Gastroesophageal sphincter (tissue), 4 donors: ENCODE measurements around the gene ACVR1B. TPM values are rescaled to one million over a fixed set of nuclear protein-coding genes. Genes with fewer than 3 reads are reported as not detected.

ENCODE experiments used
- ATAC-seq: fragments of 150-250 bp; one replicate; pipeline ENCODE4 v1.9.1; 2016; ENCODE audit warnings: mild to moderate bottlenecking, moderate library complexity
- H3K27ac ChIP-seq, 4 donors: fragments of 200-600 bp; sonication (generic) in 3 of 4; 1 replicate in 3 of 4; 2 replicates in 1 of 4; pipeline ENCODE4 v1.5.1; 2016 to 2019
- H3K27me3 ChIP-seq: fragments of 200-600 bp; sonication (generic); one replicate; pipeline ENCODE4 v1.5.1; 2019
- H3K36me3 ChIP-seq, 2 donors: fragments of 200-600 bp; sonication (generic); one replicate each; pipeline ENCODE4 v1.5.1; 2019; ENCODE audit warnings: control low read depth in 1 of 2
- H3K4me1 ChIP-seq, 3 donors: fragments of 200-600 bp; sonication (generic); 1 replicate in 2 of 3; 2 replicates in 1 of 3; pipeline ENCODE4 v1.5.1; 2016 to 2019; ENCODE audit warnings: control low read depth in 2 of 3
- H3K4me3 ChIP-seq, 2 donors: fragments of 200-600 bp; sonication (generic); one replicate each; pipeline ENCODE4 v1.5.1; 2019; ENCODE audit warnings: mild to moderate bottlenecking in 1 of 2, moderate library complexity in 1 of 2
- H3K9me3 ChIP-seq, 3 donors: fragments of 200-600 bp; sonication (generic); one replicate each; pipeline ENCODE4 v1.5.1; 2017 to 2019; ENCODE audit warnings: control low read depth in 2 of 3
- EP300 ChIP-seq: sonication (generic); formaldehyde crosslinking; IDR thresholded peaks from one replicate; pipeline ENCODE4 v1.6.1; 2017; ENCODE audit warnings: antibody characterized with exemption, mild to moderate bottlenecking
- POLR2A ChIP-seq, 2 donors: fragments of 450-650 bp; IDR thresholded peaks; one replicate each; pipeline ENCODE4 v1.6.1; 2017; ENCODE audit warnings: antibody characterized with exemption in 2 of 2, mild to moderate bottlenecking in 2 of 2, moderate library complexity in 1 of 2
- POLR2AphosphoS5 ChIP-seq: sonication (generic); formaldehyde crosslinking; IDR thresholded peaks from one replicate; pipeline ENCODE4 v1.6.1; 2017; ENCODE audit warnings: antibody characterized with exemption
- WGBS, 2 donors: methylation state at CpG; one replicate each; pipeline ENCODE4 v1.1.5; 2018; ENCODE audit warnings: low coverage in 1 of 2; 5-methylcytosine and 5-hydroxymethylcytosine counted together
- total RNA-seq, 4 donors: library from RNA; depleted of rRNA; stranded (reverse); fragments of >200 nt; gene quantifications; one replicate each; pipeline ENCODE4 v1.1.0, GENCODE V29; 2016
- TF ChIP-seq, protein P1 (sequence below), 4 experiments: fragments of 200-600 bp in 2 of 4; fragments of 450-650 bp in 2 of 4; sonication (generic) in 1 of 4; IDR thresholded peaks; one replicate each; pipeline ENCODE4 v1.5.1; 2017 to 2019; ENCODE audit warnings: antibody characterized with exemption in 4 of 4, mild to moderate bottlenecking in 2 of 4, moderate library complexity in 2 of 4

Gene ACVR1B
- total RNA-seq, 4 donors from 2014 or later, result 6.5 to 17.9 (median 10.5) TPM

DNA sequence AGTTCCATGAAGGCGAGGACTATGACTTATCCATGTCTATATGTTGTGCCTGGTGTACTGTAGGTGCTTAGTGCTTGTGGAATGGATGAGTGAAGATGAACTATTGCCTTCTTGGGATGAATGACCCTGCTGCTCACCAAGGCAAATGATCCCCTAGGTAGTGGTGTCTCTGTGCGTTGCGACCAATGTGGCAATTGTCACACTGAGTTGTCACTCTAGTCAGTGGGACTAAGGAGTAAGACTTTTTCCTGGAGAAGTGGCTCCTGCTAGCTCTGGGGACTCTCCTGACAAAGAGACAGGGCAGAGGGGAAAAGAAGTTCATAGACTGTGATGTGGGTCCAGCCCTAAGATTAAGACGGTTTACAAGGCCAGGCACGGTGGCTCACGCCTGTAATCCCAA lies 3.4 kb upstream of the ACVR1B start:
- Histone ChIP-seq H3K4me1 (peaks cover 0 to 13% (median 3%) of the 10 kb centered on the region in 3 donors), H3K27me3 (no peaks in the 10 kb centered on the region), H3K27ac (no peak overlapping the region), H3K9me3 (peaks cover 0 to 24% (median 0%) of the 10 kb centered on the region in 3 donors), H3K4me3 (no peak overlapping the region), H3K36me3 (no peaks in the 10 kb centered on the region)
- 90 to 95% methylated on average over 4 to 5 of the region's 6 CpGs for WGBS, 2 donors
- no peak for ATAC-seq
- TF ChIP-seq, protein P1, sequence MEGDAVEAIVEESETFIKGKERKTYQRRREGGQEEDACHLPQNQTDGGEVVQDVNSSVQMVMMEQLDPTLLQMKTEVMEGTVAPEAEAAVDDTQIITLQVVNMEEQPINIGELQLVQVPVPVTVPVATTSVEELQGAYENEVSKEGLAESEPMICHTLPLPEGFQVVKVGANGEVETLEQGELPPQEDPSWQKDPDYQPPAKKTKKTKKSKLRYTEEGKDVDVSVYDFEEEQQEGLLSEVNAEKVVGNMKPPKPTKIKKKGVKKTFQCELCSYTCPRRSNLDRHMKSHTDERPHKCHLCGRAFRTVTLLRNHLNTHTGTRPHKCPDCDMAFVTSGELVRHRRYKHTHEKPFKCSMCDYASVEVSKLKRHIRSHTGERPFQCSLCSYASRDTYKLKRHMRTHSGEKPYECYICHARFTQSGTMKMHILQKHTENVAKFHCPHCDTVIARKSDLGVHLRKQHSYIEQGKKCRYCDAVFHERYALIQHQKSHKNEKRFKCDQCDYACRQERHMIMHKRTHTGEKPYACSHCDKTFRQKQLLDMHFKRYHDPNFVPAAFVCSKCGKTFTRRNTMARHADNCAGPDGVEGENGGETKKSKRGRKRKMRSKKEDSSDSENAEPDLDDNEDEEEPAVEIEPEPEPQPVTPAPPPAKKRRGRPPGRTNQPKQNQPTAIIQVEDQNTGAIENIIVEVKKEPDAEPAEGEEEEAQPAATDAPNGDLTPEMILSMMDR (IDR thresholded peaks at IDR 0.05), result no peak
- no peak for TF ChIP-seq POLR2AphosphoS5
- no peak for TF ChIP-seq POLR2A (IDR thresholded peaks at IDR 0.05)

GRCh38 chr12:51949342-51950030 lies 2.0 kb upstream of the ACVR1B start:
- Histone ChIP-seq H3K27me3 (no peaks in the 10 kb centered on the region), H3K36me3 (no peaks in the 10 kb centered on the region), H3K4me3 (no peak overlapping the region), H3K27ac (no peak overlapping the region), H3K4me1 (peaks cover 4 to 27% (median 12%) of the 10 kb centered on the region in 3 donors), H3K9me3 (peaks cover 0 to 12% (median 0%) of the 10 kb centered on the region in 3 donors)
- 61 to 88% methylated on average over 5 of the region's 6 CpGs for WGBS, 2 donors
- TF ChIP-seq EP300, result no peak
- TF ChIP-seq, protein P1 (IDR thresholded peaks at IDR 0.05), result no peak
- TF ChIP-seq POLR2AphosphoS5, result no peak
- TF ChIP-seq POLR2A (IDR thresholded peaks at IDR 0.05), result no peak
- ATAC-seq, result no peak

DNA sequence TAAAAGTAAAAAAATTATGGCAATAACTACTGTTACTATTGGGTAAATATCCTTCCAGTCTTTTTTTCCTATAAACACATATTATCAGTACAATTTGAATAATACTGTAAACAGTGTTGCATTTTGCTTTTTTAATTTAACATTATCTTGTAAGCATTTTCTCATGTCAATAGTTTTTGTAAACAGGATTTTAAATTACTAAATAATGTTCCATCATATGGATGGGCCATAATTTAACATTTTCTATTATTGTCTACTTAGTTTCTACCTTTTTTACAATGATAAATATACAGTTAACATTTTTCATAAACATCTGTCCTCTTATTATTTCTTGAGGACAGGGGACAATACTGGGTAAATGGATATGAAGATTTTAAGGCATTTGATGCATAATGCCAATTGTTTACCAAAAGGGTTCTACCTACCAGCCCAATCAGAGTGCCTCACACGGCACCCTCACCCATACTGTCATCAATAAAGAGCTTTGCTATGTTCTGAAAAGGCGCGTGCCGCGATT lies 759 bp upstream of the ACVR1B start:
- H3K4me1 ChIP-seq, result peaks cover 10 to 40% (median 20%) of the 10 kb centered on the region in 3 donors

GRCh38 chr12:51951843-51952722 lies 584 bp downstream of the ACVR1B start:
- TF ChIP-seq, protein P1 (IDR thresholded peaks at IDR 0.05), result no peak
- TF ChIP-seq POLR2AphosphoS5 (no peak), POLR2A (IDR thresholded peaks at IDR 0.05) (no peak), EP300 (no peak)
- peaks cover 10 to 52% (median 23%) of the 10 kb centered on the region in 3 donors for H3K4me1 ChIP-seq
- H3K36me3 ChIP-seq, result no peaks in the 10 kb centered on the region
- peak; percentile 13 for ATAC-seq
- no peaks in the 10 kb centered on the region for H3K27me3 ChIP-seq
- H3K9me3 ChIP-seq, result no peaks in the 10 kb centered on the region
- peak overlapping the region; percentile 51 to 95 (median 87) for H3K27ac ChIP-seq
- WGBS, 2 donors, result 0 to 11% methylated on average over 6 to 10 of the region's 50 CpGs
- peak overlapping the region; percentile 71 to 78 for H3K4me3 ChIP-seq

More for the DNA sequence above, 759 bp upstream of the ACVR1B start:
- no peaks in the 10 kb centered on the region for H3K9me3 ChIP-seq
- no peaks in the 10 kb centered on the region for H3K27me3 ChIP-seq
- H3K27ac ChIP-seq, result peak overlapping the region in 3 of 4 donors; percentile 63 to 73 (median 73)
- ATAC-seq, result no peak
- H3K36me3 ChIP-seq, result no peaks in the 10 kb centered on the region
- peak overlapping the region; percentile 32 to 78 for H3K4me3 ChIP-seq
- TF ChIP-seq POLR2A (IDR thresholded peaks at IDR 0.05) (no peak), EP300 (no peak), POLR2AphosphoS5 (no peak)
- TF ChIP-seq, protein P1 (IDR thresholded peaks at IDR 0.05), result no peak
- 0% methylated on average over 1 of the region's 5 CpGs for WGBS, 2 donors
